A673 (cell line): ENCODE data around the gene ARHGAP8. TPM values are rescaled to one million over a fixed set of nuclear protein-coding genes. Genes with fewer than 3 reads are reported as not detected.

ENCODE experiments used
- BruUV-seq: library from RNA; stranded (reverse); fragments of 400-500 nt; replicated peaks from 2 replicates; lab custom pipeline; 2021; lab: Mats Ljungman, UMichigan
- CTCF ChIA-PET: fragments of 300-600 bp; sonication (Branson Sonifier 250); formaldehyde crosslinking; loops from one replicate; lab custom pipeline; 2022; ENCODE audit warnings: antibody characterized with exemption; lab: Charles Lee
- POLR2A ChIA-PET: fragments of 300-600 bp; sonication (Branson Sonifier 250); formaldehyde crosslinking; loops from one replicate; lab custom pipeline; 2022; ENCODE audit warnings: antibody characterized with exemption; ENCODE audit not compliant: low non-redundant PET; lab: Charles Lee
- DNase-seq: peaks from one replicate; pipeline ENCODE4 v3.0.0-alpha.2; 2015; ENCODE audit warnings: low spot score
- H3K27ac ChIP-seq: fragments of 200-600 bp; sonication (generic); 2 replicates; pipeline ENCODE4 v1.5.1; 2016; ENCODE audit warnings: mixed run types, low read depth, mild to moderate bottlenecking, mixed read lengths, antibody characterized with exemption, low read length; ENCODE audit not compliant: poor library complexity, severe bottlenecking
- H3K27me3 ChIP-seq: fragments of 200-600 bp; sonication (generic); replicated peaks from 2 replicates; pipeline ENCODE4 v1.6.1; 2017; ENCODE audit warnings: mixed run types, low read depth, mild to moderate bottlenecking, mixed read lengths, antibody characterized with exemption, low read length; ENCODE audit not compliant: insufficient read depth, poor library complexity
- H3K36me3 ChIP-seq: fragments of 200-600 bp; sonication (generic); 2 replicates; pipeline ENCODE4 v1.6.1; 2016; ENCODE audit warnings: mixed run types, mild to moderate bottlenecking, mixed read lengths, antibody characterized with exemption, low read length; ENCODE audit not compliant: insufficient read depth, poor library complexity, severe bottlenecking
- H3K4me1 ChIP-seq: fragments of 200-600 bp; sonication (generic); 2 replicates; pipeline ENCODE4 v1.6.1; 2017; ENCODE audit warnings: mixed run types, mild to moderate bottlenecking, mixed read lengths, antibody characterized with exemption, low read length; ENCODE audit not compliant: insufficient read depth, poor library complexity, severe bottlenecking
- H3K4me3 ChIP-seq: fragments of 200-600 bp; sonication (generic); 2 replicates; pipeline ENCODE4 v1.5.1; 2016; ENCODE audit warnings: low read depth, mixed run types, mild to moderate bottlenecking, mixed read lengths, low read length; ENCODE audit not compliant: poor library complexity, severe bottlenecking
- H3K9me3 ChIP-seq: fragments of 200-600 bp; sonication (generic); 2 replicates; pipeline ENCODE4 v1.6.1; 2016; ENCODE audit warnings: mixed run types, low read depth, mild to moderate bottlenecking, mixed read lengths, antibody characterized with exemption, low read length; ENCODE audit not compliant: poor library complexity, severe bottlenecking
- EZH2 ChIP-seq: fragments of 200-600 bp; sonication (generic); IDR thresholded peaks from 2 replicates; pipeline ENCODE4 v1.6.1; 2017; ENCODE audit warnings: borderline replicate concordance, low read depth, mild to moderate bottlenecking, mixed read lengths, antibody characterized with exemption, low read length; ENCODE audit not compliant: poor library complexity, severe bottlenecking
- intact Hi-C: fragments of 100-400 bp; cut with micrococcal nuclease; formaldehyde crosslinking; loops from one replicate; pipeline ENCODE4 v1.10.0; 2022; ENCODE audit not compliant: unreplicated experiment
- total RNA-seq: library from RNA; stranded (reverse); gene quantifications from 2 replicates; pipeline ENCODE4 v1.2.3, GENCODE V29; 2021
- TF ChIP-seq, protein P1 (sequence below): fragments of 300-800, 200-600 bp; sonication (generic); conservative IDR thresholded peaks from 2 replicates; pipeline ENCODE4 v1.5.1; 2017; ENCODE audit warnings: low read depth, mild to moderate bottlenecking, antibody characterized with exemption, low read length, moderate library complexity, mixed read lengths

Gene ARHGAP8
- total RNA-seq, 1 experiment from 2014 or later, result not detected

DNA sequence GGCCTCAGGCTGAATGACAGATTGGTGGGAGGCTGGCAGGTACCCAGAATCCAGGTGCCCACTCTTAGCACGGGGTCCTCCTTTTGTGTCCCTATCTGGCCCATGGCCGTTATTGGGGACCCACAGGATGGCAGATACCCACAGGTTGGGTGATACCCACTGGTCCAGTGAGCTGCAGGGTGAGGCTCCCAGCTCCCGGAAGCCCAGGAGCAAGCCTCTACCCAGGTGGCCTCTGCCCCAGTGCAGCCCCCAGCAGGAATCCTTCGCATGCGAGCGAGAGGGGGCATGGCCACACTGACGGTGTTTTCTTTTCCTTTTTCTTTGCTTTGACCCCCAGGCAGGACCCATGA is 141.3 kb downstream of the ARHGAP8 start:
- BruUV-seq, result no TSS peak
- intact Hi-C loops, result no loop called here
- Histone ChIP-seq H3K36me3 (no peaks in the 10 kb centered on the region), H3K27ac (no peak overlapping the region), H3K4me3 (no peak overlapping the region), H3K27me3 (no peaks in the 10 kb centered on the region), H3K4me1 (no peaks in the 10 kb centered on the region), H3K9me3 (no peaks in the 10 kb centered on the region)
- DNase-seq, result no peak
- ChIA-PET POLR2A (no interaction called here), CTCF (no interaction called here)
- TF ChIP-seq EZH2, result no peak
- TF ChIP-seq, protein P1, sequence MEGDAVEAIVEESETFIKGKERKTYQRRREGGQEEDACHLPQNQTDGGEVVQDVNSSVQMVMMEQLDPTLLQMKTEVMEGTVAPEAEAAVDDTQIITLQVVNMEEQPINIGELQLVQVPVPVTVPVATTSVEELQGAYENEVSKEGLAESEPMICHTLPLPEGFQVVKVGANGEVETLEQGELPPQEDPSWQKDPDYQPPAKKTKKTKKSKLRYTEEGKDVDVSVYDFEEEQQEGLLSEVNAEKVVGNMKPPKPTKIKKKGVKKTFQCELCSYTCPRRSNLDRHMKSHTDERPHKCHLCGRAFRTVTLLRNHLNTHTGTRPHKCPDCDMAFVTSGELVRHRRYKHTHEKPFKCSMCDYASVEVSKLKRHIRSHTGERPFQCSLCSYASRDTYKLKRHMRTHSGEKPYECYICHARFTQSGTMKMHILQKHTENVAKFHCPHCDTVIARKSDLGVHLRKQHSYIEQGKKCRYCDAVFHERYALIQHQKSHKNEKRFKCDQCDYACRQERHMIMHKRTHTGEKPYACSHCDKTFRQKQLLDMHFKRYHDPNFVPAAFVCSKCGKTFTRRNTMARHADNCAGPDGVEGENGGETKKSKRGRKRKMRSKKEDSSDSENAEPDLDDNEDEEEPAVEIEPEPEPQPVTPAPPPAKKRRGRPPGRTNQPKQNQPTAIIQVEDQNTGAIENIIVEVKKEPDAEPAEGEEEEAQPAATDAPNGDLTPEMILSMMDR, result no peak

DNA sequence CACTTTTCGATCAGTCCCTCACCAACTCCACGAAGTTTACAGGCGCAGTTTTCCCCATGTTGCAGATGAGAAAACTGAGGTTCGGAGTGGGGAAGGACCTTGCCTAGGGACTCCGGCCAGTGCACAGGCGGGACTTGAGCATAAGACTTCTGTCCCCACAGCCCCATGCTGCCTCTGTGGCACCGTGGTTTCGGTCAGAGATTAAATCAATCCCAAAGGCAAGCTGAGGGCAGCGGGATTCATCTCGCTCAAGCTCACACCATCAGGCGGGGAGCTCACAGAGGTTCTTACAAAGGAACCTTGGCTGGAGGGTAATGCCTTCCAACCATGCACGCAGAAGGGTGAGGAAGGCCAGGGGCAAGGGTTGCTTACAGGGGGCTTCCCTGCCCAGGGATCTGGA is 141.9 kb downstream of the ARHGAP8 start:
- Histone ChIP-seq H3K4me1 (no peaks in the 10 kb centered on the region), H3K27ac (no peak overlapping the region), H3K9me3 (no peaks in the 10 kb centered on the region), H3K36me3 (no peaks in the 10 kb centered on the region), H3K27me3 (no peaks in the 10 kb centered on the region), H3K4me3 (no peak overlapping the region)
- TF ChIP-seq EZH2, result no peak
- TF ChIP-seq, protein P1, result no peak
- BruUV-seq, result no TSS peak
- DNase-seq, result no peak
- POLR2A ChIA-PET, result no interaction called here
- intact Hi-C loops, result no loop called here
- CTCF ChIA-PET, result no interaction called here

- H3K36me3 ChIP-seq, result no peaks in the 10 kb centered on the region
- DNase-seq, result no peak
- no peaks in the 10 kb centered on the region for H3K9me3 ChIP-seq
- H3K27me3 ChIP-seq, result no peaks in the 10 kb centered on the region
- ChIA-PET CTCF (no interaction called here), POLR2A (no interaction called here)
- BruUV-seq, result no TSS peak
- no peak for TF ChIP-seq EZH2
- TF ChIP-seq, protein P1, result no peak
- H3K27ac ChIP-seq, result no peak overlapping the region
- no peak overlapping the region for H3K4me3 ChIP-seq
- intact Hi-C loops, result no loop called here
- H3K4me1 ChIP-seq, result no peaks in the 10 kb centered on the region
These were observed 142.4 kb downstream of the ARHGAP8 start for GRCh38 chr22:44894782-44895181.
